Stimulated activated CD4-positive, alpha-beta T cell treated with anti-CD3 and anti-CD28 coated beads, TNF-alpha, amount 100 ng/mL, for 48 hours (primary cell): ENCODE results near the gene SOX14.

Source experiments
- DNase-seq, 3 donors: peaks; one replicate each; pipeline ENCODE4 v3.0.0-alpha.2; 2020; ENCODE audit warnings: low read depth in 3 of 3

The SOX14 gene

DNA sequence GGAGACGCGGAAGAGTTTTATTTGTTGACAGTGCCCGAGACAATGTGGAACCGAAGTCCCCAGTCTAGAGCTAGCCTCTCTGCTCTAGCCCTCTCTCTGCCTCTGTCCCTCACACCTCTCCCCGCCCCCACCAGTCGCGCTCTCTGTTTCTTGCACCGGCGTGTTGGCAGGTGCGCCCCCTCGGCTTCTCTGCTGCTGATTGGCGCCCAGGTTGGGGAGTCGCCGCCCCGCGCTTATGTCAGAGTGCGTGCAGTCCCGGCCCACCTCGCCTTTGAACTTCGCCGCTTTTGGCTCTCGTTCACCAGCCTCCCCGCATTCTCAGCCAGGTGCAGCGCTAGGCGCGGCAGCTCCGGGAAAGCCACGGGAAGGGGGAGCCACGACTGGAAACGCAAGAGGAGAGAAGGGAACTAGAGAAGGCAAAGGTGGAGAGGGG is at the start of gene SOX14:
Gene SOX14, plus strand, starts transcription at position 315 of the 433 bp plus-strand sequence. CDS start 470 bp downstream, outside the sequence.
- DNase-seq, result no peak

DNA sequence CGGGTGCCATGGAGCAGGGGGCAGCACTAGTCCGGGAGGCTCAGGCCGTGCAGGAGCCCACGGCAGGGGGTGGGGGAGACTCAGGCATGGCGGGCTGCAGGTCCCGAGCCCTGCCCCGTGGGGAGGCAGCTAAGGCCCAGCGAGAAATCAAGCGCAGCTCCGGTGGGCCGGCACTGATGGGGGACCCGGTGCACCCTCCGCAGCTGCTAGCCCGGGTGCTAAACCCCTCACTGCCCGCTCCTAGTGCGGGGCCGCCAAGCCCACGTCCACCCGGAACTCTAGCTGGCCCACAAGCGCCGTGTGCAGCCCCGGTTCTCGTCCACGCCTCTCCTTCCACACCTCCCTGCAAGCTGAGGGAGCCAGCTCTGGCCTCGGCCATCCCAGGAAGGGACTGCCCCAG is 49.6 kb upstream of the SOX14 start:
- DNase-seq, result no peak

DNA sequence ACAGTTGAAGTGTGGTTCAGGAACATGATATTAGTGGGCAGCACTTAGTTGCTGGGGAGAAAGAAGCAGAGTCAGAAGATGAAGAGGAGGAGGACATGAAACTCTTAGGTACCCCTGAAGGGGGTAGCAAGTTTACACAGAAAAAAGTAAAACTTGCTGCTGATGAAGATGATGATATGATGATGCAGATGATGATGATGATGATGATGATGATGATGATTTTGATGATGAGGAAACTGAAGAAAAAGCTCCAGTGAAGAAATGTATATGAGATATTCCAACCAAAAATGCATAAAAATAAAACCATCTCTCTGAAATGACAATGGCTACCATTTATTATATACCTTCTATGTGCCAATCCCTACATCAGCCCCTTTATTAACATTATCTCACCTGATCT is 39.9 kb upstream of the SOX14 start:
- DNase-seq, result no peak

DNA sequence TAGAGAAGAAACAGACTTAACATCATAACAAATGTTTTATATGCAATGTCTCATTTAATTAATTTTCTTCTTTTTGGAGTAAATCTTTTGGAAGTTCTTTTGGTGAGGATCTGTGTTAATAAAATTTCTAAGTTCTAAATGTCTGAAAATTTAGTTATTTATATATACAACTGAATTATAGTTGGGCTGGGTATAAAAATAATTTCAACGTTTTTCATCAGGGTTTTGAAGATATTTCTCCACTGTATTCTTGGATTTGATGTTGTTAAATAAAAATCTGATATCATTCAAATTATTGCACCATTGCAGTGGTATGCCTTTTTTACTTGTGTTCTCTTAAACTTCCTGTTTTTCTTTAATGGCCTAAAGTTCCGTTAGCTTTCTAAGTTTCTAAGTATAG is 26.9 kb upstream of the SOX14 start:
- no peak for DNase-seq

DNA sequence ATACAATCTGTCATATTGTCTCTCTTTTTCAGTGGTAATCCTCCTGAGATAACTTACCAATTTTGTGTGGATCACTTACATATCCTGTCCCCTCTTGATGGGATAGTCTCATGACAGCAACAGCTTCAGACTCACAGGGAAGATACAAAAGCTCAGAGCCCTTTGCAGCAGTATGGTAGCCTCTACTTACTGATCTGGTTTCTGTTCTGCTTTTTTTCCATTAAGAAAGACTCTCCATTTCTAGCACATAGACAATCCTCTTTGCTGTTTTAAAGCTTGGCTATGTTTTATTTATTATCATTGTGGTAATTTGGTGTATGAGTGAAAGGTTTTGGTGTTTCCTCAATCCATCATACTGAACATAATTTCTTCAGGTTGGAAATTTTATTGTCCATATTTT is 25.4 kb upstream of the SOX14 start:
- DNase-seq, result no peak

DNA sequence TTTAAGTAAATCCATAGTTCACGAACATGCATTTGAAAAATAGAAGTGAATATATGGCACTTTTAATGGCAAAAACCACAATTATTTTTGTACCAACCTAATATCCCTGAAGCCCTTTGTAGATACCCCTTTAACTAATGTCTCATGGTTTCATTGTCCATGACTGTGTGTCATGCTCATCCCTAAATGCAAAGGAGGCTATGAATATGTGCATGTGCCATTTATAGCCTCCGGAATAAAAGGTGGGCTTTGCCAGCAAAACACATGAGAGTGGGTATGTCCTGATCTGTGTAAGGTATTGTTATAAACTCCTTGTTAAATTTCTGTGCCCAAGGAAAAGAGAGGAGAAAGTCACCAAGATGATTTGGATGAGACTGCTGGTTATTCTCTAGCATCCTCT is 20.5 kb upstream of the SOX14 start:
- DNase-seq, result no peak

DNA sequence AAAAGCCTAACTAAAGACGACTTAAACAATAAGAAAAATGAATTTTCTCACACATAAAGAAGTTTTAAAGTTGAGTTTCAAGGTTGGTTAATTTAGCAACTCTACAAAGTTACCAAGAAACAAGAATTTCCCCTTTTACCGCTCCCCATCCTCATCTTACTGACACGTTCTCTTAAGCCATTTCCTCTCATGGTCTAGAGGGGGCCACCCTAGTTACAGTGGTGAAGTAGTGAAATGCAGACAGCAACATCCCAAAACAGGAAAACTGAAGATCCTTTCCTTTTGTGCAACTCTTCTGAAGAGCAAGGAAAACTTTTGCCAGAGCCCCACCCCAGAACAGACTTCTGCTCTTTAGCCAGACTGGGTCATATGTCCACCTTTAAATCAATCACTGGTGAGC is 17.3 kb upstream of the SOX14 start:
- no peak for DNase-seq

DNA sequence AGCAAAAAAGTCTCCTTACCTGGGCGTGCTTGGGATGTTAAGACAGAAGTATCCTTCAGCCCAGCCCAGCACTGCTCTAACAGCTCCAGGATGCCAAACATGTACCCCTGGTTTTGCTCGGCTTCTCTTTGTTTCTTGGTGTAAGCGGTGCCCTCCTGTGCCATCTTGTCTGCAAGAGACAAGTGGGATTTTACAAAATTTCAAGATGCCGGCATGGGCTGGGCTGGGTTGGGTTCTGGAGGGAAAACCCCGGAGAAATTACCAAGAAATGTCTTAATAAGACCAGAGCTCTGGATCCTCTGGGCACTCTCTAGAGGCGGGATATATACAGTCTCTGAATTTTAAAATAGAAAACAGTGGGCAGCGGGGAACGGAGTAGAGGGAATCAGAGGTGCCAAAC is 4.6 kb upstream of the SOX14 start:
- DNase-seq, result no peak

DNA sequence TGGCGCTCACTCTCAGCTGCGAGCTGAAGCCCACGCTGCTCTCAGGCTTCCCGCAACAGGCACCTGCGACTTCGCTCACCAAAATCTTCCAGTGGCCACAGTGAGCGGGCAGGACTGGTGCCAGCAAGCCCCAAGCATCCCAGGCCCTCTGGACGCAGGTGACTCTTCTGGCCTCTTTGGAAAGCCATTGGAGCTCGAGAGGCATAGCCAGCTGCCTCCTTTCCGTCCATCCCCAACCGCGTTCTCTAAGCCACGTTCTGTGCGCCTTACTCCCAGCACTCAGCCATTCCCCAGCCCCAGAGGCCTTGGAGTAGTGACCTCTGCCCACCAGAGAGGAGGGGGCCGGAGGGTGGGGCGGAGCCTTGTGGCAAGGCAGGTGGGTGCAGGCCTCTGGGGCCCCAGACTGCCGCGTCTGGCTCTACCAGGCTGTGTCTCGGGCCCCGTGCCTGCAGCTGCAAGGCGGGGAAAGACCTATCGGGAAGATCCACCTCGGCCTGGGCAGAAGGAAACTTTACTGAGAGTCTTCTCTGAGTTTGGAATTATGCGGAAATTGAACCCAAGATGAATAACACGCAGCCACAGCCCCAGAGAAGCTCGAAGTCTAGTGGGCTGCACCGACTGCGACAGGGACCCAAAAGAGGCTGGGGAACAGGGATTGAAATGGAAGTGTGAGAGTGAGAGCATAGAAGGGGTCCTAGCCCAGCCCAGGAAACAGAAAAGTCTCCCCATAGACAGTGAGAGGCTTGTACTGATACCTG is 3.6 kb upstream of the SOX14 start:
- DNase-seq, result no peak

DNA sequence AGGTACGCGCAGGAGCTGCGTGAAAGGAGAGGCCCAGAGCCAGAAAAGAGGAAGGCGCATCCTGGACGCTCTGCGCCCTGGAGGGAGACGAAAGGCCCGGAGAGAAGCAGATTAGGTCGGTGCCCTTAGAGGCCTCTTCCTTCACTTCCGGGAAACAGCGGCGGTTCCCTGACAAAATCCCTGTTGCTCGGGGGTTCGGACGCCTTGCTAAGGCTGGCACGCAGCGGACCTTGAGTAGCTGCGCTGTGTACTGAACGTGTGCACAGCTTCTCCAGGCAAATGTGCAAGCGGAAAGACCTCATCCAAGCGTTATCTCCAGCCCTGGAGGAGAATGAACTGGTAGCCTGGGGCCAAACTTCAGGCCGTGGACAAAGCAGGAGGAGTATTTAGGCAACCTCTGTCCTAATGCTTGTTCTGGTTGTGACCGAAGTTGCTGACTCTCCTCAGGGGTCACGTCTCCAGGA is 3.0 kb upstream of the SOX14 start:
- no peak for DNase-seq

DNA sequence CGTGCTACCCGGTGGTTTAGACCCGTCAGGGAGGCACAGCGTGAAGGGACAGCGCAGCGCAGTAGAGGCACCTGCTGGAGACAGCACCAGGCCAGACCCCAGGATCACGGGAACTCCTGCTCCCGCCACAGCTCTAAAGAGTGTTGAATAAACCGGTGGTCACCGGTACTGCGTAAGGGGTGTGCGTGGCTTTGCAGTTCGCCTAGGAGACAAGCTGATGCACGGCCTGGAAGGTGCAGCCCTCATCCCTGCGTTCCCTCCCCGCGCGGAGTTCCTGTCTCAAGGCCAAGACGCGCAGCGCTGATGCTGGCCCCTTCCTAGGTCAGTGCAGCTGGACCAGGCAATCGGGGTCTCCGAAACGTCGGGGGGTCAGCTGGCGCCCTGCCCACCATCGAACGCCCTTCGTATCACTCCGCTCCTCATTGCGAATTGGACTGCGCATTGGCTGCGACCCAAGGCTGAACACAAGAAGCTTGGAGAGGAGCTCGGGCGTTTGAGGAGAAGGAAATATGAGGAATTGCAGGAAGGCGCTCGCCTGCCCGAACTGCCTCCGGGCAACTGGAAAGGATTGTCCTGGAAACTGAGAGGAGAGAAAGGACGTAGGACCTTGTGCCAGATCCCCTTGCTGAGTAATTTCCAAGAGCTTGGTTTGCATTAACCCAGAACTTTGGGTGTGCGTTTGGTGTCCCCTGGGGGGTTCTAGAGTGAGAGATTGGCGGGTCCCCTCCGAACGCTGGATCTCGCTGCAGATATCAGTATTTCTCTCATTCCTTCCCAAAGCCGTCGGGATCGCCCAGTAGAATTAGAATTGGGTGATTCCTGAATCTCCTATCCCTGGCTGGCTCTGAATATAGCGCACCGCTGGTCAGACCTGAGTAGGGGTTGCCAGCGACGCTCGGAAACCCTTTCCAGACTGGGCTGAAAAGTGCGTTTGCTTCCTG is 2.3 kb upstream of the SOX14 start:
- no peak for DNase-seq

DNA sequence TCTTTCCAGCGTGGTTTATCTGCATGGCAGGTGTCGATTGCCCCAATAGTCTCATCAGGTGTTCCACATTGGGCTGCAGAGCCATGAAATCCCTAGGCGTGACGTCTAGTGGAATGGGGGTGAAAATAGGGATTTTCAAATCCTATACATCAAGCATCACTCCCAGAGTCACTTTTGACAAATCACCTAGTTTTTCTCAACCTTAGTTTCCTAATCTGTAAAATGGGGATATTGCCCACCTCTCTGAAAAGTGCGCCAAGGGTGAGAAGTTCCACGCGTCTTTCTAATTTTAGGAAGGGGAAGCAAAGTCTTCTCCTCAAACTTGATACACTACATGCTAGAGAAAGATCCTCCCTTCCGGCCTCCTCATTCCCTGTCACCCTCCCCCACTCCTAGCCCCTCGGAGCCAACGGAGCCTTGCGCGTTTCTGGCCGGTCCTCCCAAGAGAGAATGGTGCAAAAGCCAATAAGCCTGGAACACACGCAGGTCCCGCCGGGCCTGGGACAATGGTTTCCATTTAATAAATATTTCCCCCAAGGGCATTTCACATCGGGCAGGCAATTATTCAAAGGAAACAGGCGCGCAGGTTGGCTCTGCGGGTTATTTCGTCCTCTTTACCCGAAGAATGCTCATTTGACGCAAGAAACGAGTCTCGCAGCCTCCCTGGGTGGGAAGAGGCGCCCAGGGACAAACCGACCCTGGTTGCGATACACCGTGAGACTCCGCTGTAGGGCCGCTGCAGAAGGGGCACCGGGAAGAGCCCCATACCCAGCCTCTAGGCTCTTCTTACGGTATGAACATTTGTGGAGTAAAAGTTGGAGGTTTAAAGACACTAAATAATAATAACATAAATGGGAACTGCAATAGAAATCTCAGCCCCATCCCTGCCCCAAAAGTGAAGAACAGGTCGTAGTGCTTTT is 1.2 kb upstream of the SOX14 start:
- DNase-seq, result no peak

DNA sequence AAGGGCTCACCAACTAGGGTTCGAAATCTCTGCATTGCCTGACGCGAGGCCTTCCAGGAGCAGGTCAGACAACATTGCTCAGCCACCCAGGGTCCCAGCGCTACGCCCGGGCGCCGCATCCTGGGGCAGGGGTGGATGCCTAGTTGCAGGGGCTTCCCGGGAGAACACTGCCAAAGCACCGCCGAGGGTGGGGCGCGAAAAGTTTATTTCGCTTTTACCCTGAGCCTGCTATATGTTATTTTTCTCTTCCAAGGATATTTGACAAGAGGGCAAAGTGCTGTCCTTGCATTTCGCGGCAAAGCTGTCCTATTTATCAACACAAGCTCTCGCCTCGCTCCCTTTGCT is 549 bp upstream of the SOX14 start:
- no peak for DNase-seq

DNA sequence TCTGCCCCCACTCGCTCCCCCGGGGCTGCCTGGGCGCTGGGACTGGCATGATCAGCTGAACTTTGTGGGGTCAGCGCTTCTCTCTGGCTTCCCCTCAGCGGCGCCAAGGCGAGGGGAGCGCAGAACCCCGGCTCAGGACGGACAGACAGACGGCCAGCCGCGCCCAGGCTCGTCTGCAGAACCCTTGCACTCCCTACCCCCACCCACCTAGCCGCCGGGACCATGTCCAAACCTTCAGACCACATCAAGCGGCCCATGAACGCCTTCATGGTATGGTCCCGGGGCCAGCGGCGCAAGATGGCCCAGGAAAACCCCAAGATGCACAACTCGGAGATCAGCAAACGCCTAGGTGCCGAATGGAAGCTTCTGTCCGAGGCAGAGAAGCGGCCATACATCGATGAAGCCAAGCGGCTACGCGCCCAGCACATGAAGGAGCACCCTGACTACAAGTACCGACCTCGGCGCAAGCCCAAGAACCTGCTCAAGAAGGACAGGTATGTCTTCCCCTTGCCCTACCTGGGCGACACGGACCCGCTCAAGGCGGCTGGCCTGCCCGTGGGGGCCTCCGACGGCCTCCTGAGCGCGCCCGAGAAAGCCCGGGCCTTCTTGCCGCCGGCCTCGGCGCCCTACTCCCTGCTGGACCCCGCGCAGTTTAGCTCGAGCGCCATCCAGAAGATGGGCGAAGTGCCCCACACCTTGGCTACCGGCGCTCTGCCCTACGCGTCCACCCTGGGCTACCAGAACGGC is 621 bp downstream of the SOX14 start:
- no peak for DNase-seq

DNA sequence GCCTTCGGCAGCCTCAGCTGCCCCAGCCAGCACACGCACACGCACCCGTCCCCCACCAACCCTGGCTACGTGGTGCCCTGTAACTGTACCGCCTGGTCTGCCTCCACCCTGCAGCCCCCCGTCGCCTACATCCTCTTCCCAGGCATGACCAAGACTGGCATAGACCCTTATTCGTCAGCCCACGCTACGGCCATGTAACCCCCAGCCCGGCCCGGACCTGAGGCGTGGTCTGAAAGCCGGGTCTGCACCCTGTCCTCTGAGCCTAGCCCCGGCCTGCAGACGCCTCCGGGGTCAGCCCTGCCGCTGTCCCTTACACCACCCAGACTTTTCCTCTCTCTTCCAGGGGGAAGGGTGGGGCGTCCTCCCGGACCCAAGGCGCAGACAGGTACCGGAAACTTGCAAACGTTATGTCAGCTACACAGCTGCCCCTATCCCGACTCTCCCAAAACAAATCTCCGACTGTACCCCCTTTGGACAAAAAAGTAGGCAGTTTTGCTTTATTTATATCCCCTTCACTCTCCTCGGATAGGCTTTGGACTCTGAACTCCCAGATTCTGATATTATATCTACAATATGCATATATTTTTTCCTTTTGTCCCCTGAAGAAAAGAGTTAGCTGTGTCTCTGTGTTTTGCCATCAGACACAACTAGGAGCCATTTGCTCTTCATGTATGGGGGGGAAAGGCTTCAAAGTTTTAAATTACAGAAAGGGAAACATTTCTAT is 1.4 kb downstream of the SOX14 start:
- DNase-seq, result no peak

DNA sequence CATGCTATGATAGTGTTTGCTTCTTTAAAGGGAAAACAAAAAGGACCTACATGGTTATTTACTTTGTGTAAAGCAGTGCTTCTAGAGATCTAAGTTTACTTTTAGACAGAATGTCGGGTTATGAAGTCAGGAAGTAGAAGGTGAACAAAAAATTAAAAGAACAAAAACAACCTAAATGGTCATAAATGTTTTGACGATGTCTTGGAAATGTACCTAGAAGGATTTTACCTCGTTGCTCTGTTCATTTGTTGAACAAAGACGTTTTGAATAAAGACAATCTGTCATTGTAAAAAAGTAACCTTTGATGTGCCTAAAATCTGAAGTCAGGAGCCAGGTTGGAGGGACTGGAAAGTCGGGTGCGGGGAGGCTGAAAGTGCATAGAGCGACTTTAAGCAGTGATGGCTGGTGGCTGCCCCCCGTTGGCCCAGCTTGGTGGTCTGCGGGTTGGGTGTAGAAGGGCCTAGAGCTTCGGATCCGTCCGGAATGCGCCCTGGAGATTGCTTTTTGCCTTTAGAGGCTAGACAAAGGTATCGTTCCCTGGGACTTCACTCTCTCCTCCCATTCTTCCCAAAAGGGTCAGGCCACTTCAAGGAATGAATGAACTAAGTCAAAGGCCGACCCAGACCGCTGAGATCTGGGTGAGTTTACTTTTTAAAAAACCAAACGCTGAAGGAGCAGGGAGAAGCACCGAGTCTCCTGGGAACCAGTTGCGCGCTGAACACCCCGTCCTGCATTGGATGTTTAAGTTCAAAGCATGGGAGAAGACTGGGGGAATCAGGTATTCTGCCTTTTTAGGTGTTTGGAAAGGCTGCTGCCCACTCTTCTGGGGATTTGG is 2.1 kb downstream of the SOX14 start:
- no peak for DNase-seq

DNA sequence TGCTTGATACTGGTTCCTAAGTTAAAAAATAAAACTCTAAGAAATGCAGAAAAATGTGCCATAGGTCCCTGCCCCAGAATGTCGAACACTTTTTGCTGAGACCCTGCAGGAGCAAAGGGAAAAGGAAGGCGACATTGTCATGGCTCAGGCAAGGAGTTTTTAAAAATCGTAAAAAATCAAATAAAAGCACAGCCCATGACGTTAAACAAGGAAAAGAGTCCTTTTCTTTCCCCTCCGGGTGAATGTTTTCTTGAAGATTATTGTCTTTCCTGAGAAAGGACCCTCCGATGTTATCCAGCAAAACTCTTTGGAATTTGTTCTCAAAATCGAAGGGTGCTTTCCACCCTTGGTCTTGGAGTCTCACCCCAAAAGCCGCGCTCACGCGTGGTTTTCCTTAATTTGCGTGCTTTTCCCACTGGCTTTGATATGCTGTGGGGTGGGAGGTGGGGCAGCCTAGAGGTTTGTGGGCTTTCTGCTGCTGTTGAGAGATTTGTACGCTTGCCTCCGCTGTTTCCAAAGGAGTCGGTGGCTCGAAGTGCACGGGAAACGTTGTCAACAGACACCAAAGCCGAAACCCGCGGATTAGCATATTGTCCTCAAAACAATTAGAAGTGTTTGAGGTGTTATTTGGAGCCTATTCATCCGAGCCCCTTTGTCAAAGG is 2.9 kb downstream of the SOX14 start:
- DNase-seq, result no peak

DNA sequence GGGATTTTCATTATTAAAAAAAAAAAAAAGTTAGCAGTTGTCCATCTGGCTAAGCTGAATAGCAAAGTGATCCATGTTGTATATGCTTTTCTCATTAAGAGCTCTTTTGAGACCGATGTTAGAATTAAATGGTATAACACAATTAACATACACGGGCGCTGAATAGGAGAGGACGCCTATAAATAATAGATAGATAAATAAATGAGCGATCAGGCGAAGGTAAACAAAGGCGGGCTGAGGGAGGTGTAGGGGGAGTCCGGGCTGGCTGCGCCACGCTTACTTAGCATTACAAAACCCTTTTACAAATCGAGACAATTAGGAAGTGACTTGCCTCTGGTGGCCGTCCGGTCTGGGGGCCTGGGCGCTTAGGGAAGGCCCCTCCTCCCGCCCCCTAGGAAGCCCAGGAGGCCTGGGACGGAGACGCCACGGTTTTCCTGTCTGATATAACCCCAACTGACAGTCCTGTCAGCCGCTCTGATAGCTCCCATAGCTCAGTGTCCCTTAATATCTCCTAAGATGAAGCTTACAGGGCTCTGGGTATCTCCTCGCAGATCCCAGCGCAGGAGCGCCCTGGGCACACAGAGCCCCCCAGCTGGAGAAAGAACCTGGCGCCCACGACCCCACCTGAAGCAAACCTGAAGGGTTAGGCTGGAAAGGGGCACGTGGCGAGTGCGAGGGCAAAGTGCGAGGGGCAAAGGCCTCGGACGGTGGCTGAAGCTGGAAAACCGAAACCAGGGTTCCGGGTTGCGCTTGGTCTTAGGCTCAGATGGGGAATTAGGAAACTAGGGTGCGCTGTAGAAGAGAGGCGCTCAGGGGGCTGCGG is 3.6 kb downstream of the SOX14 start:
- DNase-seq, result no peak
